Neural progenitor cell (in vitro differentiated cells): Measurements from ENCODE around the gene ZNF77.

Experiments
- CTCF ChIP-seq: fragments of 200-600 bp; sonication (generic); IDR thresholded peaks from 2 replicates; pipeline ENCODE4 v1.5.1; 2017; ENCODE audit warnings: antibody characterized with exemption, mild to moderate bottlenecking
- EZH2 ChIP-seq: fragments of 200-600 bp; sonication (generic); IDR thresholded peaks from 2 replicates; pipeline ENCODE4 v1.6.1; 2017; ENCODE audit warnings: antibody characterized with exemption, mild to moderate bottlenecking, moderate library complexity
- EZH2phosphoT487 ChIP-seq: fragments of 200-600 bp; sonication (generic); IDR thresholded peaks from 2 replicates; pipeline ENCODE4 v1.6.1; 2017; ENCODE audit warnings: antibody characterized with exemption

DNA sequence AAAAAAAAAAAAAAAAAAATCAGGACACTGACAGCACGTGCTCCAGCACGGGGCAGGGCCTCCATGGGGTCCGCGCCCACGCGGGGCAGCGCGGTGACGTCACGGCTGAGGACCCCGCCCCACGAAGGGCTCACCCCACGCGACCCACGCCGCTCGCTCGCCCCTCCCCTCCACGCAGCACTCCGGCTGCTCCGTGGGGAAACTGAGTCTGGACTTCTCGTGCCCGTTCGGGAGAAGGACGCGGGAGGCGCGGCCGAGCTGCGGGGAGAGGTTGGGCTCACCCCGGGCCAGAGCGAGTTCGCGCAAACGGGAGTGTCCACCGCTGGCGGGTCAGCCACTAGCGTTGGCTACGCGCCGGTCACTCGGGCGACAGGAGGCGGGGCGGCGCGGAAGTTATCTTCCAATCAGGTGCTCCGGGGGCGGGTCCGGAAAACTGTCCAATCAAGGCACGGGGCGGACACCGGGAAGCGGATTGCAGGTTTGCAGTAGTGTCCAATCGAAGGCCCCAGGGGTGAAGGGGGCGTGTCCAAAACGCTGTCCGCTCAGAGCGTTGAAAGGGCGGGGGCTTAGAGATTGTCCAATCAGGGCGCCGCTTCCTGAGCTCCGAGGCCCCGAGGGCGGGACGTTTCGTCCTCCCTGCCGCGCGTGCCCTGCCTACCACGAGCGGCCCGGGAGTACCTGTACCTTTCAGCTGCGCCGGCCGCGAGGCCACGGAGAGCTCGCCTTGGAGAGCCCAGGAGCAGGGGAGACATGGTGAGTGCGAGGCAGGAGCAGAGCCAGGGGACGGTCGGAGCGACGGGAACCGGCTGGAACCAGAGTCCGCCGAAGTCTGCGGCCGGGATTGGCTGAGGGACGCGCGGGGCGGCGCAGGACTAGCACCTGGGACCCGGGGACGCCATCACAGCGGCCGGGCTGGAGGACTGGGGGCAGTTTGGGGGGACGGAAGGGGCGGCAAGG is 44.2 kb downstream of the ZNF77 start, which contains the start of gene ZNF57:
- TF ChIP-seq EZH2phosphoT487, result no peak
- TF ChIP-seq EZH2, result no peak
- TF ChIP-seq CTCF, result no peak
